A673 (cell line): ENCODE results near the gene ERICH3.

Experiments
- CTCF ChIP-seq: fragments of 300-800, 200-600 bp; sonication (generic); conservative IDR thresholded peaks from 2 replicates; pipeline ENCODE4 v1.5.1; 2017; ENCODE audit warnings: low read depth, mild to moderate bottlenecking, antibody characterized with exemption, low read length, moderate library complexity, mixed read lengths
- EZH2 ChIP-seq: fragments of 200-600 bp; sonication (generic); IDR thresholded peaks from 2 replicates; pipeline ENCODE4 v1.6.1; 2017; ENCODE audit warnings: borderline replicate concordance, low read depth, mild to moderate bottlenecking, mixed read lengths, antibody characterized with exemption, low read length; ENCODE audit not compliant: poor library complexity, severe bottlenecking

GRCh38 chr1:74610961-74611360 lies 62.6 kb downstream of the ERICH3 start:
- no peak for TF ChIP-seq CTCF
- TF ChIP-seq EZH2, result no peak
